Liver (tissue), 9 donors: ENCODE data around the gene NTM. TPM values are rescaled to one million over a fixed set of nuclear protein-coding genes. Genes with fewer than 3 reads are reported as not detected.

Experiments
- DNase-seq: peaks from one replicate; pipeline ENCODE4 v3.0.0-alpha.2; 2017; ENCODE audit warnings: low spot score
- H3K27ac ChIP-seq, 2 donors: one replicate each; pipeline ENCODE4 v1.7.0; 2013; ENCODE audit warnings: inconsistent platforms in 2 of 2, low read length in 2 of 2, control low read depth in 1 of 2, low read depth in 1 of 2, mild to moderate bottlenecking in 1 of 2
- H3K27me3 ChIP-seq, 4 donors: one replicate each; pipeline versions ENCODE4 v1.6.1 to v1.7.0; 2013; ENCODE audit warnings: low read length in 3 of 4, inconsistent platforms in 1 of 4, mild to moderate bottlenecking in 1 of 4, moderate library complexity in 1 of 4; ENCODE audit not compliant: control insufficient read depth in 4 of 4, insufficient read depth in 4 of 4
- H3K36me3 ChIP-seq, 4 donors: one replicate each; pipeline versions ENCODE4 v1.6.1 to v1.7.0; 2013; ENCODE audit warnings: low read length in 3 of 4, mild to moderate bottlenecking in 3 of 4, low read depth in 1 of 4, moderate library complexity in 1 of 4; ENCODE audit not compliant: control insufficient read depth in 4 of 4, insufficient read depth in 3 of 4
- H3K4me1 ChIP-seq, 4 donors: one replicate each; pipeline versions ENCODE4 v1.6.1 to v1.7.0; 2013; ENCODE audit warnings: low read length in 3 of 4, mild to moderate bottlenecking in 3 of 4, moderate library complexity in 1 of 4; ENCODE audit not compliant: control insufficient read depth in 4 of 4, insufficient read depth in 4 of 4
- H3K4me3 ChIP-seq, 3 donors: one replicate each; pipeline versions ENCODE4 v1.6.1 to v1.7.0; 2013; ENCODE audit warnings: low read length in 3 of 3, control low read depth in 1 of 3, low read depth in 1 of 3, mild to moderate bottlenecking in 1 of 3
- H3K9ac ChIP-seq, 2 donors: one replicate each; pipeline ENCODE4 v1.7.0; 2013; ENCODE audit warnings: low read length in 2 of 2, mild to moderate bottlenecking in 2 of 2, moderate library complexity in 2 of 2, control low read depth in 1 of 2, low read depth in 1 of 2
- H3K9me3 ChIP-seq, 4 donors: one replicate each; pipeline versions ENCODE4 v1.6.1 to v1.7.0; 2013; ENCODE audit warnings: low read length in 3 of 4; ENCODE audit not compliant: control insufficient read depth in 4 of 4
- ATF3 ChIP-seq: IDR thresholded peaks from 2 replicates; pipeline ENCODE4 v1.6.1; 2016; ENCODE audit warnings: antibody characterized with exemption
- FOXA1 ChIP-seq: IDR thresholded peaks from 2 replicates; pipeline ENCODE4 v1.6.1; 2016; ENCODE audit warnings: antibody characterized with exemption
- FOXA2 ChIP-seq: IDR thresholded peaks from 2 replicates; pipeline ENCODE4 v1.6.1; 2016; ENCODE audit warnings: antibody characterized with exemption
- GABPA ChIP-seq, 2 donors: IDR thresholded peaks in 1 of 2; conservative IDR thresholded peaks in 1 of 2; 2 replicates each; pipeline ENCODE4 v1.6.1; 2016; ENCODE audit warnings: antibody characterized with exemption in 2 of 2, mild to moderate bottlenecking in 1 of 2, moderate library complexity in 1 of 2
- HNF4A ChIP-seq, 2 donors: conservative IDR thresholded peaks; 2 replicates each; pipeline ENCODE4 v1.6.1; 2016; ENCODE audit warnings: antibody characterized with exemption in 2 of 2, mild to moderate bottlenecking in 2 of 2
- HNF4G ChIP-seq: IDR thresholded peaks from 2 replicates; pipeline ENCODE4 v1.6.1; 2016; ENCODE audit warnings: antibody characterized with exemption
- JUND ChIP-seq, 2 donors: IDR thresholded peaks; 2 replicates each; pipeline ENCODE4 v1.6.1; 2016; ENCODE audit warnings: antibody characterized with exemption in 2 of 2
- MAX ChIP-seq: IDR thresholded peaks from 2 replicates; pipeline ENCODE4 v1.6.1; 2016; ENCODE audit warnings: antibody characterized with exemption
- RAD21 ChIP-seq, 2 donors: IDR thresholded peaks; 2 replicates each; pipeline ENCODE4 v1.6.1; 2016; ENCODE audit warnings: antibody characterized with exemption in 2 of 2, mild to moderate bottlenecking in 2 of 2
- RXRA ChIP-seq, 2 donors: IDR thresholded peaks; 2 replicates each; pipeline ENCODE4 v1.6.1; 2017 to 2018; ENCODE audit warnings: antibody characterized with exemption in 2 of 2, mild to moderate bottlenecking in 1 of 2
- YY1 ChIP-seq: IDR thresholded peaks from 2 replicates; pipeline ENCODE4 v1.6.1; 2016; ENCODE audit warnings: antibody characterized with exemption, mild to moderate bottlenecking
- WGBS: extraction: QIAGEN DNeasy Blood & Tissue Kit; methylation state at CpG from one replicate; pipeline ENCODE4 v1.1.7; 2013; 5-methylcytosine and 5-hydroxymethylcytosine counted together
- polyA plus RNA-seq, 2 donors: library from polyadenylated mRNA; stranded (reverse) in 1 of 2; unstranded in 1 of 2; fragments of 200-250 nt in 1 of 2; fragments of >200 nt in 1 of 2; fragmentation: Nextera tagmentation in 1 of 2; extraction: Ambion mirVana in 1 of 2; gene quantifications; one replicate each; pipeline versions ENCODE4 v1.2.1 to v1.2.3, GENCODE V29; 2013 to 2015
- total RNA-seq, 2 donors: library from RNA; depleted of rRNA; stranded (reverse); fragments of >200 nt; gene quantifications; one replicate each; pipeline ENCODE4 v1.2.3, GENCODE V29; 2014
- TF ChIP-seq, protein P1 (sequence below): IDR thresholded peaks from 2 replicates; pipeline ENCODE4 v1.6.1; 2016; ENCODE audit warnings: antibody characterized with exemption, mild to moderate bottlenecking
- TF ChIP-seq, protein P2 (sequence below): IDR thresholded peaks from 2 replicates; pipeline ENCODE4 v1.6.1; 2016; ENCODE audit warnings: antibody characterized with exemption
- donor health status: healthy.
- donor health status: healthy.
- donor health status: healthy.
- donor health status: healthy.
- donor health status: healthy.

The NTM gene
- total and polyA plus RNA-seq, 4 donors, result 0.08 to 1.1 (median 0.08) TPM; not detected in 1

DNA sequence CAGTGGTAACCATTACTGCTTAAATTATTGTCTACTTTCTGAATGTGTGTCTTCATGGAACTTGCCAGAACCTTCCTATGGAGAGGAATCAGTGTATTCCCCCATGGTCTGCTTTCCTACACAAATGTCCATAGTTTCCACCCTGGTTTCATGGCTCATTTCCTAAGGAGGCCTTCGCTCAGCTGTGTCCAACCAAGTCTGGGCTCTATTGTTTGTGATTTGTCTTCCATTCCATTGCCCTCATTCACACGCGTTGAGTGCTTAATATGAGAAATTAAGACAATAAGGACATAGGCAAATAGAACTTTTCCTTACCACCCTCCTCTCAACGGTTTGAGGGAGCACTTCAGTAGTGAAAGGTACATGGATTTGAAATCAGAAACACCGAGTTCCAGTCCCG is 510.6 kb downstream of the NTM start:
- DNase-seq, result no peak
- Histone ChIP-seq H3K36me3 (no peaks in the 10 kb centered on the region), H3K27ac (no peak overlapping the region), H3K9me3 (no peaks in the 10 kb centered on the region), H3K9ac (no peak overlapping the region), H3K4me3 (no peak overlapping the region), H3K27me3 (peaks cover 0 to 15% (median 2%) of the 10 kb centered on the region in 4 donors), H3K4me1 (no peaks in the 10 kb centered on the region)
- WGBS, result 86% methylated on average over 6 of the region's 6 CpGs
- no peak for TF ChIP-seq HNF4A (conservative IDR thresholded peaks at IDR 0.05)
- TF ChIP-seq, protein P1, sequence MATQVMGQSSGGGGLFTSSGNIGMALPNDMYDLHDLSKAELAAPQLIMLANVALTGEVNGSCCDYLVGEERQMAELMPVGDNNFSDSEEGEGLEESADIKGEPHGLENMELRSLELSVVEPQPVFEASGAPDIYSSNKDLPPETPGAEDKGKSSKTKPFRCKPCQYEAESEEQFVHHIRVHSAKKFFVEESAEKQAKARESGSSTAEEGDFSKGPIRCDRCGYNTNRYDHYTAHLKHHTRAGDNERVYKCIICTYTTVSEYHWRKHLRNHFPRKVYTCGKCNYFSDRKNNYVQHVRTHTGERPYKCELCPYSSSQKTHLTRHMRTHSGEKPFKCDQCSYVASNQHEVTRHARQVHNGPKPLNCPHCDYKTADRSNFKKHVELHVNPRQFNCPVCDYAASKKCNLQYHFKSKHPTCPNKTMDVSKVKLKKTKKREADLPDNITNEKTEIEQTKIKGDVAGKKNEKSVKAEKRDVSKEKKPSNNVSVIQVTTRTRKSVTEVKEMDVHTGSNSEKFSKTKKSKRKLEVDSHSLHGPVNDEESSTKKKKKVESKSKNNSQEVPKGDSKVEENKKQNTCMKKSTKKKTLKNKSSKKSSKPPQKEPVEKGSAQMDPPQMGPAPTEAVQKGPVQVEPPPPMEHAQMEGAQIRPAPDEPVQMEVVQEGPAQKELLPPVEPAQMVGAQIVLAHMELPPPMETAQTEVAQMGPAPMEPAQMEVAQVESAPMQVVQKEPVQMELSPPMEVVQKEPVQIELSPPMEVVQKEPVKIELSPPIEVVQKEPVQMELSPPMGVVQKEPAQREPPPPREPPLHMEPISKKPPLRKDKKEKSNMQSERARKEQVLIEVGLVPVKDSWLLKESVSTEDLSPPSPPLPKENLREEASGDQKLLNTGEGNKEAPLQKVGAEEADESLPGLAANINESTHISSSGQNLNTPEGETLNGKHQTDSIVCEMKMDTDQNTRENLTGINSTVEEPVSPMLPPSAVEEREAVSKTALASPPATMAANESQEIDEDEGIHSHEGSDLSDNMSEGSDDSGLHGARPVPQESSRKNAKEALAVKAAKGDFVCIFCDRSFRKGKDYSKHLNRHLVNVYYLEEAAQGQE, result no peak
- TF ChIP-seq FOXA1, result no peak
- TF ChIP-seq GABPA (IDR thresholded peaks at IDR 0.05 in 1 of 2, conservative IDR thresholded peaks at IDR 0.05 in 1 of 2), result no peak
- TF ChIP-seq JUND (IDR thresholded peaks at IDR 0.05), result no peak
- no peak for TF ChIP-seq RXRA (IDR thresholded peaks at IDR 0.05)
- TF ChIP-seq FOXA2, result no peak
- TF ChIP-seq ATF3, result no peak
- no peak for TF ChIP-seq YY1

DNA sequence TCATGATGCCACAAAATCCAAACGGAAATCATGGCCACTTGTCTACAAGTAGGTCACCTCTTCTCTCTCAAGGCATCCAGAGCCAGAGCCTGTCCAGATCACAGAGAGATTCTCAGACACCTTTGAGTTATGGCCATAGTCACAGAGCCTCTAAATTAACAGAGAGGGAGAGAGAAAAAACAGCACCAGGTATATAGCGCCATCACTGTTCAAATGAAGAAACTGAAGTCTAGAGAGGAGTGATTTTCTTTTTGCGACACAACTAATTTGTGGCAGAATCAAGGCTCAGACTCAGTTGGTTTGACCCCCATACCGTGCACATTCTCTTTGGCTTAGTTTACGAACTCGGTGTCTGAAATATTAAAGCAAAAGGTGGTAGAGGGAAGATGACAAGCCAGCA is 512.9 kb downstream of the NTM start:
- WGBS, result 76% methylated on average over 6 of the region's 6 CpGs
- H3K4me3 ChIP-seq, result no peak overlapping the region
- no peaks in the 10 kb centered on the region for H3K4me1 ChIP-seq
- peaks cover 0 to 15% (median 3%) of the 10 kb centered on the region in 4 donors for H3K27me3 ChIP-seq
- no peak for DNase-seq
- no peak overlapping the region for H3K9ac ChIP-seq
- no peak for TF ChIP-seq RXRA (IDR thresholded peaks at IDR 0.05)
- no peak overlapping the region for H3K27ac ChIP-seq
- H3K36me3 ChIP-seq, result no peaks in the 10 kb centered on the region
- H3K9me3 ChIP-seq, result no peaks in the 10 kb centered on the region

DNA sequence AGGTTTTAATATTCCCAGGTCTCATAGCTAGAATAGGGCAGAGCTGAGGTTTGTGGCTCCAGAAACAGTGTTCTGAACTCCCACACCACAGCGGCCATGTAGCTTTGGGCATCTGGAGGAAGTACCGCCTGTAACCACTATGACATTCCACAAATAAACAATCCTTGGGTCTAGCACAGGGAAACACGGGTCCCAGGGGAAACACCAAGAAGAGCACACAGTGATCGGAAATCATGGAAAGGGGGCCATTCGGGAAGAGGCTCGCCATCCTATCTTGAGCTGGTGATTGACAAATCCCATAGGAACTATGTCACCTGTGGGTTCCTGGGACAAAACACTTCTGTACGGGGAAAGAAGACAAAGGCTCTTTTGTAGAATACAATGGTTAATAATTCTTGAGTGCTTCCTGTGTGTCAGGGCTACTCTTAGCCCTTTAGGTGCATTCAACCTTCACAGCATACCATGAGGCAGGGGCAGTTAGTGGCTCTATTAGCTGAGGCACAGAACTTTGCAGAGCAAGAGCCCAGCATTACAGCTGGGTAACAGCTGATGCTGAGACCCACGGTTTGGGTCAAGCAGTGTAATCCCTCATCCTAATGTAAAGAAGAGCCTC is 514.2 kb downstream of the NTM start:
- no peaks in the 10 kb centered on the region for H3K36me3 ChIP-seq
- TF ChIP-seq MAX (no peak), FOXA2 (no peak), JUND (IDR thresholded peaks at IDR 0.05) (no peak), HNF4G (no peak), RAD21 (IDR thresholded peaks at IDR 0.05) (no peak), ATF3 (no peak), FOXA1 (no peak)
- TF ChIP-seq, protein P1, result no peak
- TF ChIP-seq, protein P2, sequence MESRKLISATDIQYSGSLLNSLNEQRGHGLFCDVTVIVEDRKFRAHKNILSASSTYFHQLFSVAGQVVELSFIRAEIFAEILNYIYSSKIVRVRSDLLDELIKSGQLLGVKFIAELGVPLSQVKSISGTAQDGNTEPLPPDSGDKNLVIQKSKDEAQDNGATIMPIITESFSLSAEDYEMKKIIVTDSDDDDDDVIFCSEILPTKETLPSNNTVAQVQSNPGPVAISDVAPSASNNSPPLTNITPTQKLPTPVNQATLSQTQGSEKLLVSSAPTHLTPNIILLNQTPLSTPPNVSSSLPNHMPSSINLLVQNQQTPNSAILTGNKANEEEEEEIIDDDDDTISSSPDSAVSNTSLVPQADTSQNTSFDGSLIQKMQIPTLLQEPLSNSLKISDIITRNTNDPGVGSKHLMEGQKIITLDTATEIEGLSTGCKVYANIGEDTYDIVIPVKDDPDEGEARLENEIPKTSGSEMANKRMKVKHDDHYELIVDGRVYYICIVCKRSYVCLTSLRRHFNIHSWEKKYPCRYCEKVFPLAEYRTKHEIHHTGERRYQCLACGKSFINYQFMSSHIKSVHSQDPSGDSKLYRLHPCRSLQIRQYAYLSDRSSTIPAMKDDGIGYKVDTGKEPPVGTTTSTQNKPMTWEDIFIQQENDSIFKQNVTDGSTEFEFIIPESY, result no peak
- no peak overlapping the region for H3K4me3 ChIP-seq
- 72% methylated on average over 8 of the region's 8 CpGs for WGBS
- H3K9ac ChIP-seq, result no peak overlapping the region
- no peaks in the 10 kb centered on the region for H3K9me3 ChIP-seq
- peaks cover 0 to 15% (median 1%) of the 10 kb centered on the region in 4 donors for H3K27me3 ChIP-seq
- no peak for DNase-seq
- no peak overlapping the region for H3K27ac ChIP-seq
- H3K4me1 ChIP-seq, result no peaks in the 10 kb centered on the region
